Measurements from ENCODE around the gene ERG28. TPM values are rescaled to one million over a fixed set of nuclear protein-coding genes. Genes with fewer than 3 reads are reported as not detected.

The ERG28 gene
- polyA plus RNA-seq, 1 of the 3 experiments (the other 2 are of a cell fraction): 14.8 TPM

DNA sequence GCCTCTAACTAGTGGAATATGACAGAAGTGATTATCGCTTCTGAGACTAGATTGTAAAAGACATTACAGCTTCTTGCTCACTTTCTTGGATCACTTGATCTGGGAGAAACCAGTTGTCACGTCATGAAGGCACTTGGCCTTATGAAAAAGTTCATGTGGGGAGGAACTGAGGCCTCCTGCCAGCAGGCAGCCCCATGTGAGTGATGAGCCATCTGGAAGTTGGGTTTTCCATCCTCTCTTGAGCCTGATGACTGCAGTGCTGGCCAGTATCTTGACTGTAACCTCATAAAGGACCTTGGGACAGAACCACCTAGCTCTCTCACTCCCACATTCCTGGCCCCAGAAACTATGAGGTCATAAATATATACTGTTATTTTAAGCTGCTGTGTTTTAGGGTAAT, 28.3 kb upstream of the ERG28 start (continued):
- TF ChIP-seq SMC3 (IDR thresholded peaks at IDR 0.05; ENCODE audit: low read depth, low read length) (no peak), GABPA (IDR thresholded peaks at IDR 0.05; ENCODE audit: low read depth) (no peak), NRF1 (IDR thresholded peaks at IDR 0.05; ENCODE audit: low read depth, low read length) (no peak)
- TF ChIP-seq, protein P1, sequence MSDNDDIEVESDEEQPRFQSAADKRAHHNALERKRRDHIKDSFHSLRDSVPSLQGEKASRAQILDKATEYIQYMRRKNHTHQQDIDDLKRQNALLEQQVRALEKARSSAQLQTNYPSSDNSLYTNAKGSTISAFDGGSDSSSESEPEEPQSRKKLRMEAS (IDR thresholded peaks at IDR 0.05; ENCODE audit: low read depth): no peak

- H3K9me3 ChIP-seq: no peaks in the 10 kb centered on the region
- ChIA-PET CTCF (interaction anchor here (1.0 to 2.3 kb wide), 5 partner anchors 23 to 297 kb away, joined by 3 to 6 read pairs (median 3); no protein-coding TSS in a partner anchor), POLR2A (no interaction called here)
- no peaks in the 10 kb centered on the region for H3K9me2 ChIP-seq
- no peak for TF ChIP-seq TCF12 (IDR thresholded peaks at IDR 0.05)
- no peak for TF ChIP-seq EZH2phosphoT487 (IDR thresholded peaks at IDR 0.05; ENCODE audit: borderline replicate concordance, low read depth)
- TF ChIP-seq NRF1 (IDR thresholded peaks at IDR 0.05; ENCODE audit: low read depth, low read length): no peak
- TF ChIP-seq RFX5 (IDR thresholded peaks at IDR 0.05; ENCODE audit: low read length): no peak
- no peak for TF ChIP-seq FOSL2 (IDR thresholded peaks at IDR 0.05; ENCODE audit: borderline replicate concordance, low read depth)
- TF ChIP-seq, protein P2, sequence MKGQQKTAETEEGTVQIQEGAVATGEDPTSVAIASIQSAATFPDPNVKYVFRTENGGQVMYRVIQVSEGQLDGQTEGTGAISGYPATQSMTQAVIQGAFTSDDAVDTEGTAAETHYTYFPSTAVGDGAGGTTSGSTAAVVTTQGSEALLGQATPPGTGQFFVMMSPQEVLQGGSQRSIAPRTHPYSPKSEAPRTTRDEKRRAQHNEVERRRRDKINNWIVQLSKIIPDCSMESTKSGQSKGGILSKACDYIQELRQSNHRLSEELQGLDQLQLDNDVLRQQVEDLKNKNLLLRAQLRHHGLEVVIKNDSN (IDR thresholded peaks at IDR 0.05; ENCODE audit: borderline replicate concordance, low read depth): no peak
- TF ChIP-seq, protein P1 (IDR thresholded peaks at IDR 0.05; ENCODE audit: low read depth): no peak
- TF ChIP-seq POLR2AphosphoS5 (IDR thresholded peaks at IDR 0.05; ENCODE audit: low read depth, low read length): no peak
- TF ChIP-seq TAF1 (IDR thresholded peaks at IDR 0.05; ENCODE audit: borderline replicate concordance, low read depth, low read length): no peak
- TF ChIP-seq RAD21 (IDR thresholded peaks at IDR 0.05; ENCODE audit: low read length): no peak
- TF ChIP-seq ZBTB33 (IDR thresholded peaks at IDR 0.05; ENCODE audit: borderline replicate concordance, low read depth): no peak
- TF ChIP-seq, protein P3, sequence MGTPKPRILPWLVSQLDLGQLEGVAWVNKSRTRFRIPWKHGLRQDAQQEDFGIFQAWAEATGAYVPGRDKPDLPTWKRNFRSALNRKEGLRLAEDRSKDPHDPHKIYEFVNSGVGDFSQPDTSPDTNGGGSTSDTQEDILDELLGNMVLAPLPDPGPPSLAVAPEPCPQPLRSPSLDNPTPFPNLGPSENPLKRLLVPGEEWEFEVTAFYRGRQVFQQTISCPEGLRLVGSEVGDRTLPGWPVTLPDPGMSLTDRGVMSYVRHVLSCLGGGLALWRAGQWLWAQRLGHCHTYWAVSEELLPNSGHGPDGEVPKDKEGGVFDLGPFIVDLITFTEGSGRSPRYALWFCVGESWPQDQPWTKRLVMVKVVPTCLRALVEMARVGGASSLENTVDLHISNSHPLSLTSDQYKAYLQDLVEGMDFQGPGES (IDR thresholded peaks at IDR 0.05; ENCODE audit: low read depth, low read length): no peak
- H3K4me3 ChIP-seq (ENCODE audit: low read depth in 2 of 2, low read length in 1 of 2): no peak overlapping the region
- no peak overlapping the region for H3K9ac ChIP-seq
- no peaks in the 10 kb centered on the region for H3K27me3 ChIP-seq (ENCODE audit: insufficient read depth)
- no peak for DNase-seq
- H3K79me2 ChIP-seq (ENCODE audit: insufficient read depth): no peaks in the 10 kb centered on the region
- no peaks in the 10 kb centered on the region for H4K20me1 ChIP-seq (ENCODE audit: insufficient read depth)
- peaks cover 30% of the 10 kb centered on the region in 2 experiments for H3K36me3 ChIP-seq (replicated peaks in 1 of 2; ENCODE audit: control insufficient read depth in 1 of 2, insufficient read depth in 2 of 2, low read length in 1 of 2)
- no peak overlapping the region for H3K4me2 ChIP-seq
- H3K4me1 ChIP-seq (ENCODE audit: control insufficient read depth in 1 of 2, insufficient read depth in 2 of 2, low read depth in 1 of 2, low read length in 1 of 2): no peaks in the 10 kb centered on the region
- 87% methylated on average over 2 of the region's 2 CpGs for WGBS (ENCODE audit: low lambda C conversion rate)
- no peak overlapping the region for H3K27ac ChIP-seq (ENCODE audit: low read depth in 2 of 2, low read length in 1 of 2)
- no peaks in the 10 kb centered on the region for H3F3A ChIP-seq (replicated peaks; ENCODE audit: insufficient read depth)
- H2AFZ ChIP-seq (ENCODE audit: low read depth): no peak overlapping the region
These were observed 25.2 kb upstream of the ERG28 start for GRCh38 chr14:75685910-75686309.

Data from SK-N-SH (cell line).